ENCODE data around the gene THAP8.

Gene THAP8

GRCh38 chr19:36030264-36031148 lies 23.6 kb downstream of the THAP8 start:
- DNase-seq = no peak

- no peak for DNase-seq
These were observed 25.6 kb downstream of the THAP8 start for GRCh38 chr19:36028313-36029041.

- DNase-seq = no peak
These were observed 26.4 kb downstream of the THAP8 start for GRCh38 chr19:36027696-36028095.

GRCh38 chr19:36026091-36026876 lies 27.8 kb downstream of the THAP8 start:
- DNase-seq = no peak

- no peak for DNase-seq
These were observed 28.5 kb downstream of the THAP8 start for GRCh38 chr19:36025541-36025940.

GRCh38 chr19:36023432-36023831 lies 30.7 kb downstream of the THAP8 start:
- no peak for DNase-seq

GRCh38 chr19:36019061-36019670 lies 34.9 kb downstream of the THAP8 start:
- no peak for DNase-seq

- DNase-seq = peak; percentile 98 to 99 (median 99)
These were observed 39.8 kb downstream of the THAP8 start, which contains the start of gene ALKBH6 for GRCh38 chr19:36014012-36014924. ALKBH6 (minus strand) TSS chr19:36014213; CDS start chr19:36013397, 816 bp downstream.

GRCh38 chr19:36013280-36014011 lies 40.6 kb downstream of the THAP8 start:
- DNase-seq = no peak

GRCh38 chr19:36010402-36010801 lies 43.7 kb downstream of the THAP8 start:
- no peak for DNase-seq

GRCh38 chr19:36009633-36010379 lies 44.3 kb downstream of the THAP8 start:
- DNase-seq = no peak

GRCh38 chr19:36009220-36009619 lies 44.9 kb downstream of the THAP8 start:
- peak in 3 of 5 donors; percentile 29 to 51 (median 36) for DNase-seq

GRCh38 chr19:36008336-36008978 lies 45.6 kb downstream of the THAP8 start, which contains the start of gene SYNE4:
SYNE4 (minus strand) TSS chr19:36008813; CDS start chr19:36008681, 132 bp downstream.
- DNase-seq = no peak

- no peak for DNase-seq
These were observed 47.1 kb downstream of the THAP8 start for GRCh38 chr19:36006955-36007354.

- DNase-seq = no peak
These were observed 50.8 kb downstream of the THAP8 start for GRCh38 chr19:36003284-36003683.

GRCh38 chr19:36001605-36002004 lies 52.5 kb downstream of the THAP8 start:
- no peak for DNase-seq

- no peak for DNase-seq
These were observed 57.3 kb downstream of the THAP8 start for GRCh38 chr19:35996777-35997176.

- DNase-seq = peak; percentile 81 to 95 (median 87)
These were observed 58.8 kb downstream of the THAP8 start, which contains the start of gene SDHAF1 for GRCh38 chr19:35995048-35995993. SDHAF1 (plus strand) TSS chr19:35995188; CDS start chr19:35995275, 87 bp downstream.

Measured in T-helper 1 cell (primary cell).